ENCODE results near the gene CD82.
A peak's percentile ranks its signal among the peaks of the same experiment; 100 is the strongest.
"Not testable (repeated sequence)": the region's sequence is repeated elsewhere in the genome, so short reads cannot be mapped to it uniquely, and the experiment has no call there.

CD82 gene

DNA sequence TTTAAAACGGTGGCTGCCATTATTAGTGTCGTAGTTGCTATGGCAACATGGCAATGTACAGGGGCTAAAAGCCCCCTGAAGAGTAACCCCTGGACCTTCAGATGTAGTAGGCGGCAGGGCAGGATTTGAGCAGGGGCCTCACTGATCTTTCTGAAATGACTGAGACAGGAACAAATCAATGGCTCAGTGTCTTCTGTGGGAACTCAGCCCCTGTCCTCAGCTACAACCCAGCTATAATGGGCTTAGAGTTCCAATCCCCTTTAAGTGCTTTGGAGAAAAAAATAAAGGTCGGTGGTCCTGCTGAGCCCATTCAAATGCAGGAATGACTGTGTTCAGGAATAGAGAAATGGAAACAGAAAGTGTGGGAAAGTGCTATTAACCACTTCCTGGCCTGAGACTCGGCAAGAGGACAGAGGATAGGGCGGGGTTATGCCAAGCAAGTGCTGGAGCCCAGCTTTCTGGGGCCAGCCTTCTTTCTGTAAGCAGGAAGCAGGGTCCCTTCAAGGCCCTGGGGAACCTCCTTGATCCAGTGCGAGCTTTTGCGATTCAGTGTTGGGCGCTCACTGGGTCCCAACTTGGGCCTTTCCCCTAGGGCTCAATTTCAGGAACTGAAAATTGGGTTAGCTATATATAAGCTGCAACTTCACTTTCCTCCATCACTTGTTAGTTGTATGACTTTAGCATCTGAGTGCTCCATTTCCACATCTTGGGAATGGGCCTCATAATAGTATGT lies 6.1 kb upstream of the CD82 start:
- no peak for DNase-seq (ENCODE audit: low read depth in 2 of 3, low spot score in 2 of 3)

GRCh38 chr11:44559940-44560300 lies 5.5 kb upstream of the CD82 start:
- DNase-seq (ENCODE audit: low read depth in 2 of 3, low spot score in 2 of 3), result not testable (repeated sequence)

DNA sequence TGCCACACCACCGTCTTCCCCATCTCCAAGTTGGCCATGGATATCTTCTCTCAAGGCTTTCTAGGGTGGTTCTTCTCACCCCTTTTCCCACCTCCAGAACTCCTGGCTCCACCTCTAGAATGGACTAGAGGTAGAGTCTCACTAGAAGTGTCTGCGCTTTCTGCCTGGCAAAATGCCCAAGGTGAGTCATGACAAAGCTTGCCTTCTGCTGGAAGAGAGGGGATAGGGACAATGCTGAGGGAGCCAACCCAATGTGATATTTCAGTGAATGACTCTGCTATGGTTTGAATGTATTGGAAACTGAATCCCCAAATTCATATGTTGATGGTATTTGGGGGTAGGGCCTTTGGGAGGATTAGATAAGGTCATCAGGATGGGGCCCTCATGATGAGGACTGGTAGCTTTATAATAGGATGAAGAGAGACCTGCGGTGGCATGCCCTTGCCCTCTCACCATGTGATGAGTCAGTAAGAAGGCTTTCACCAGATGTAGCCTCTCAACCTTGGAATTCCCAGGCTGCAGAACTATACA lies 4.1 kb upstream of the CD82 start:
- no peak for DNase-seq (ENCODE audit: low read depth in 2 of 3, low spot score in 2 of 3)

GRCh38 chr11:44561964-44562734 lies 3.3 kb upstream of the CD82 start:
- no peak for DNase-seq (ENCODE audit: low read depth in 2 of 3, low spot score in 2 of 3)

DNA sequence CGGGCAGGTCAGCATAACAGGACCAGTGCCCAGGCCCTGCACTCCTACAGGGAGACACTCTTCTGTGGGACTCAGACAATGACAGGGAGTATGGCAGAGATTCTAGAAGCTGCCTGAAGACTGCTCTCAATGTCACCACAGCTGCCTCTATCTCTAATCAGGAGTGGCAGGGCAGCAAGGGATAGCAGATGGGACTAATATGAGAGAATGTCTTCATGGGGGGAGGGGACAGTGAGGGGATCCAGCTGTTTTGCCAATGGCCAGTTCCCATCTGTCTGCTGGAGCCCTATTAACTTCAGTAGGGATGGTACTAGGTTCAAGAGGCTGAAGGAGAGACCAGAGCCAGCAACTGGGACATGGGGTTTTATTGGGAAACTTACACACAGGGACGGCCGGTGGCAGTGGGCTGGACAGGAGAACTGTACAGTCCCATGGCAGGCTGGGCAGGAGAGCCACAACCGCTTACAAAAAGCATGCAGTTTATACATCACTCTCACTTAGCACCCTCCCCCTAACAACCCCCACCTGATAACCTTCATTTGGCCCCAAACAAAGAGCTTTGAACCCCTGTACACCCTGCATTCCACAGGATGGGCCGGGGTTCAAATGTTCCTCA lies 2.5 kb upstream of the CD82 start:
- DNase-seq (ENCODE audit: low read depth in 2 of 3, low spot score in 2 of 3), result no peak

DNA sequence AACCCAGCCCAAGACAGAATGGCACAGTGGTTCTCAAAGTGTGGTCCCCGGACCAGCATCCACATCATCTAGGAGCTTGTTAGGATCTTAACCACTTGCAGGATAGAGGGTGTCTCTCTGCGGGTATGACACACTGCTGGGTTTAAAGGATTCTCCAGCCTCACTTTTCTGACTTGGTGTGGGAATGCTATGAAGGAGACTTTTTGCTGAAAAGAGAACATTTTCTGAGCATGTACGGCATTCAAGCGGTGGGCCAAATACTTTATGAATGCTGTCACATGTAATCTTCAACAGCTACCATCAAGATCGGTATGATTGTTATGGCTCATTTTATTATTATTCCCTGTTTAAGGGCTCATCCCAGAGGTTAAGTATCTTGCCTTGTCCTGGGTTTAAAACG lies 1.8 kb upstream of the CD82 start:
- no peak for DNase-seq (ENCODE audit: low read depth in 2 of 3, low spot score in 2 of 3)

GRCh38 chr11:44564166-44564565 lies 1.3 kb upstream of the CD82 start:
- no peak for DNase-seq (ENCODE audit: low read depth in 2 of 3, low spot score in 2 of 3)

- DNase-seq (ENCODE audit: low read depth in 2 of 3, low spot score in 2 of 3), result no peak
Observed at GRCh38 chr11:44564670-44565210, 723 bp upstream of the CD82 start.

GRCh38 chr11:44565953-44566949 lies 788 bp downstream of the CD82 start:
- DNase-seq (ENCODE audit: low read depth in 2 of 3, low spot score in 2 of 3), result no peak

GRCh38 chr11:44566952-44567875 lies 1.8 kb downstream of the CD82 start:
- peak in 1 of 3 experiments; percentile 12 for DNase-seq (ENCODE audit: low read depth in 2 of 3, low spot score in 2 of 3)

DNA sequence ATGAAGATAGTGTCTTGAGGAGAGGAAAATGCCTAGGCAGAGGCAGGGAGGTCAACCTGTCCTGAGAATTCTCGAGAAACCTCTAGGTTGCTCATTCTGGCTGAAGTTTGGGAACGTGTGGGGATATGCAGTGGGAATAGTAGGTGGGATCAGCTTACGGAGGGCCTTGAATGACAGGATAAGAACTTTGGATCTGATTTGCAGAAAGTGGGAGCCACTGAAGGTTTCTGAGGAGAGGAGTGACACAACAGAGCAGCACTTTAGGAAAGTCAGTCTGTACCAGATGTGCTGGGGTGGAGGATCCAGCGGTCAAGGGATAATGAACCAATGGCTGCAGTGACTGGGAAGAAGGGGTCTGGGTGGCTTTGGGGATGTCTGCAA lies 2.4 kb downstream of the CD82 start:
- no peak for DNase-seq (ENCODE audit: low read depth in 2 of 3, low spot score in 2 of 3)

GRCh38 chr11:44568331-44568657 lies 2.8 kb downstream of the CD82 start:
- DNase-seq (ENCODE audit: low read depth in 2 of 3, low spot score in 2 of 3), result no peak

DNA sequence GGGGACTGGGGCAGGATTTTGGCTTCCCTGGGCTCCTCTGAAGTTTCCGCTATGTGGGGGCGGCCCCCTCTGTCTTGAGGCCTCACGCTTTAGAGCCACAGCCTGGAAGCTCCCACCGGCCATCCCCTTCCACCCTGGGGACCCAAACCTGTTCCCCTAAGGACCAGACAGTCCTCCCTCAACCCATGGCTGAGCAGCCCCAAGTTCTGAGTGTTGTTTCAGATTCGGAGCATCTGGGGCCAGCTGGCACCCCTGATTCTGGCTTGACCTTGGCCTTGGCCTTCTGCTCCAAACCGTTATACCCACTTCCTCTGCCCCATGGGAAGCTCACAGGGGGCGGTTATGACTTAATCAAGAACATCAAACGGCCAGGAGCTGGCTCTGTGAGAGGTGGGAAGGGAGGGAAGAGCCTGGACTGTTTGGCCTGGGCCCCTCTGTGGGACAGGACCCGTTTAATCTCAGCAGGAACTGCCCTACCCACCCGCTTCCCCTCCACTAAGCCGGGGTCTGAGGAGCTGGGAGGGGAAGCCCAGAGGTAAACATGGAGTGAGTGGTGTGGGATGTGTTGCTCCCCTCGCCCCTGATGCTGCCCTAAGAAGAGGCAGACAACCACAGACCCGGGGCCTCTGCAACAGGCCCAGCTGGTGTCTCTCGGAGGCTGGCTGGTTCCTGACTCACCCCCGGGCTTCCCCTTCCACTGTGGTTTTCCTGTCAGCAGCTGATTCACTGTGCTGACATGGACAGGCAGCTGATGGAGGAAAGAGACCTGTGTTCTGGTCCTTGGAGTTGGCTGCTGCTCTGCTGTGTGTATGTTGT lies 3.4 kb downstream of the CD82 start:
- DNase-seq (ENCODE audit: low read depth in 2 of 3, low spot score in 2 of 3), result peak in 2 of 3 experiments; percentile 77 to 79

DNA sequence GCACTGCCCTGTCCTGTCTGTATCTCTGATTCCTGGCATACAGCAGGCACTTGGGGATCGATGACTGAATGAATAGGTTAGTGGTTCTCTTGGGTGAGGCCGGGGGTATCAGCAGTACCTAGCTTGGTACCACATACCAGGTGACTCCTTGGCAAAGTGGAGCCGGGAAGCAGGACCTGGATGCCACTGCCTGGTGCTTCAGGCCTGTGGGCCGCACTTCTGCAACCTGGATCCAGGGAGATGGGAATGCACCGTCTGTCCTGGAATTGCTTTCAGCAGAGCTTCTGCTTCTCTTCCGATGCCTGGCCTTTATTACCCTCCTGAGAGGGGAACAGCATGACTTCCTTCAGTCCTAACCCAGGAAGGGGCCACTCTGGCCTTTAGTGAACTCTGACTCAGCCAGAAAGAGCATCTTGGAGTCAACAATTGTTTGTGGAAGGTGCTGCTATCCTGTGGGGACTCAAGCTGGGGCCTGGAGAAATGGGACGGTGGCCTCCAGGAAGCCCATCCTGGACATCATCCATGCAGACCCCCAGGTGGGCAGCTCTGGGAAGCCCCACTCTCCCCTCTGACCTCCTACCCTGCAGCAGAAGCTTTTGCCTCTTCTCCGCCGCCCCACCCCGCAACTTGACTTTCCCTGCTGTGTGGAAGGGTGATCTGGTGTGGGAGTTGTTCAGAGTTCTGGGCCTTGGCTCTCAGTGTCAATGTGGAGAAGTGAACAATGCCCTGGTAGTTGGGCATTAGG lies 5.1 kb downstream of the CD82 start:
- DNase-seq (ENCODE audit: low read depth in 2 of 3, low spot score in 2 of 3), result no peak

DNA sequence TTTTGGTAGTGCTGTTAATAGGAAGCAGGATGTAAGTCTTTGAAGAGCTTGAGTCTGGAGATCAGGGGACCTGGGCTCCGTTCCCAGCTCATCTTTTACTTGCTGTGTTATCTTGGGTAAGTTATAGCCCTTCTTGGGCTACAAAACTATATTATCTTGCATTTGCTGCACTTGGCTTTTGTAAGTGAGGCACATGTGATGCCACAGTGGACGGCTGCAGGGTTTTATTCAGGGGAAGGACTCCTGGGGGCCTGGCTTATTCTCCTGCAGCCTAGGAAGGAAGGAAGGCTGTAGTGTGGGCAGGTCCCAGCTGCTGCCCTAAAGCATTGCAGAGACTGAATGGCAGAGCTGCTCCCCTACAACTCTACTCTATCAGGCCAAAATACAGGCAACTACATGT lies 6.4 kb downstream of the CD82 start:
- DNase-seq (ENCODE audit: low read depth in 2 of 3, low spot score in 2 of 3), result no peak

DNA sequence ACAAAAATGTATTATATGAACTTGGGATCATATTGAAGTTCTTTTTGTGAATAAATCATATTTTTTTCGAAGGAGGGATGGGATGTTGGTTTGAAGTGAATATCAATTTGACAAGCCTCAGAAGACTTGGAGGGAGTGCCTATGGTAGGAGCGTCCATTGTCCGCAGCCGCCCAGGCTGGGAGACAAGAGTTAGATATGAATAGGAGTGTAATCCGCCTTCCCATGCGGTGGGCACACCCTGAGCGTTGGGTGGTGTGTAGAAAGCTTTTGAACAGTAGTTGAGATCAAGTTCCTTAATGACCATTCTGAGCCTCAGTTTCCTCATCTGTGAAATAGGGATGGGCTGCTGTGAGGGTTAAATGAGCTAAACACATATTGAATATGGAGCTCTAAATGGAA lies 7.0 kb downstream of the CD82 start:
- no peak for DNase-seq (ENCODE audit: low read depth in 2 of 3, low spot score in 2 of 3)

DNA sequence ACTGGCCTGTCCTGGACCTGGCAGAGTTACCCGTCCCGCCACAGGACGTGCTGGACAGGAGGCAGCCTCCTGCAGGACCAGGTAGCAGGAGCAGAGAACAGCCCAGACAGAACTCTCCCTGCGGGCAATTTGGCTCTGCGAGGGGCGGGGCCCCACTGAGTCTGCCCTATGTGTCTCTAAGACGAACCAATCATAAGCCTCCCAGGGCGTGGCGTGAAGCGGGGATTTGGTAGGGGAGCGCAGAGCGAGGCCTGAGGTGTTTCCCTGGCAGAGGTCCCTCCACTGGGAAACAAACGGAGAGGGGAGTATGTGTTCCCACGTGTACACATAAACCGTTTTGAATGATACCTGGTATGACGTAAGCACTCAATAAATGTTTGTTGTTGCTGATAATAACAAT lies 7.4 kb downstream of the CD82 start:
- no peak for DNase-seq (ENCODE audit: low read depth in 2 of 3, low spot score in 2 of 3)

DNA sequence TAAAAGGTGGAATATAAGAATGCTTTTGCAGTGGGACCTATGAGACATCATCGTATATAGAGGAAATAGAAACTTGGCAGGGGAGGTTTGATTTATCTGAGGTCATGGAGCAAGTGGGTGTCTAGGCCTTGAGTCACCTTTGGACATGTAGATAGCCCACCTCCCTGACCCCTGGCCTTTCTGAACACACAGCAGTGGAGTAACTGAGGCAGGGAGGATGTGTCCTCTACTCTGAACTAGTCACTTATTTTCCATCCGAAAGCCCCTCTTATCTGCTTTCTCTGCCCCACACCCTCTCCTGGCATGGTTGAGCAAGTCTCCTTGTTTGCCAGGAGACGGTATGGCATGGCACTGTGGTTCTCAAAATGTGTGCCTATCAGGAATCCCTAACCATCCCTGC lies 7.9 kb downstream of the CD82 start:
- DNase-seq (ENCODE audit: low read depth in 2 of 3, low spot score in 2 of 3), result no peak
